Lung (tissue), 12 donors: ENCODE results near the gene TRIM58. TPM values are rescaled to one million over a fixed set of nuclear protein-coding genes. Genes with fewer than 3 reads are reported as not detected.

Experiments used
- ATAC-seq: fragments of 200-7000 bp; cut with Tn5 transposase; one replicate; pipeline ENCODE4 v1.9.1; 2020; ENCODE audit warnings: moderate number of reproducible peaks; ENCODE audit not compliant: insufficient read depth, low FRiP score
- DNase-seq, 3 donors: peaks; one replicate each; pipeline ENCODE4 v3.0.0-alpha.2; 2013 to 2017
- H3K27ac ChIP-seq, 2 donors: one replicate each; pipeline ENCODE4 v1.5.1; 2013; ENCODE audit warnings: mild to moderate bottlenecking in 2 of 2, moderate library complexity in 2 of 2, control low read depth in 1 of 2, inconsistent platforms in 1 of 2, low read depth in 1 of 2, low read length in 1 of 2
- H3K27me3 ChIP-seq, 3 donors: one replicate each; pipeline ENCODE4 v1.5.1; 2013; ENCODE audit warnings: low read length in 2 of 3; ENCODE audit not compliant: control insufficient read depth in 3 of 3, insufficient read depth in 3 of 3
- H3K36me3 ChIP-seq, 4 donors: one replicate each; pipeline ENCODE4 v1.5.1; 2013; ENCODE audit warnings: low read length in 4 of 4, mild to moderate bottlenecking in 1 of 4, moderate library complexity in 1 of 4; ENCODE audit not compliant: control insufficient read depth in 4 of 4, insufficient read depth in 4 of 4
- H3K4me1 ChIP-seq, 5 donors: one replicate each; pipeline ENCODE4 v1.5.1; 2013; ENCODE audit warnings: low read length in 5 of 5, mild to moderate bottlenecking in 2 of 5, moderate library complexity in 1 of 5; ENCODE audit not compliant: control insufficient read depth in 5 of 5, insufficient read depth in 5 of 5
- H3K4me3 ChIP-seq: one replicate; pipeline ENCODE4 v1.5.1; 2013; ENCODE audit warnings: mild to moderate bottlenecking, control low read depth, moderate library complexity
- H3K9ac ChIP-seq, 2 donors: one replicate each; pipeline ENCODE4 v1.5.1; 2013; ENCODE audit warnings: low read length in 2 of 2, control low read depth in 1 of 2; ENCODE audit not compliant: insufficient read depth in 1 of 2
- H3K9me3 ChIP-seq, 4 donors: one replicate each; pipeline ENCODE4 v1.5.1; 2013; ENCODE audit warnings: low read length in 3 of 4, mild to moderate bottlenecking in 1 of 4, moderate library complexity in 1 of 4; ENCODE audit not compliant: control insufficient read depth in 4 of 4, insufficient read depth in 3 of 4
- CTCF ChIP-seq: IDR thresholded peaks from 2 replicates; pipeline ENCODE4 v1.5.1; 2012; ENCODE audit warnings: mild to moderate bottlenecking; ENCODE audit errors: control extremely low read depth, extremely low read depth
- whole genome bisulfite sequencing, 2 donors: extraction: QIAGEN DNeasy Blood & Tissue Kit; methylation state at CpG; one replicate each; pipeline ENCODE4 v1.1.7; 2013; 5-methylcytosine and 5-hydroxymethylcytosine counted together
- polyA plus RNA-seq, 2 donors: library from polyadenylated mRNA; stranded (reverse); fragments of 200-250 nt; gene quantifications; one replicate each; pipeline ENCODE4 v1.2.1, GENCODE V29; 2013
- total RNA-seq, 2 donors: library from RNA; depleted of rRNA in 1 of 2; stranded (reverse); fragments of >200 nt in 1 of 2; gene quantifications; one replicate each; pipeline ENCODE4 v1.2.1, GENCODE V29; 2014 to 2021
- donor health status: control.
- donor health status: control.
- donor health status: Bipolar disorder and iron deficiency.
- donor health status: healthy.
- donor health status: DM: yes; HTN: yes; CAD: no.

TRIM58 gene
- total and polyA plus RNA-seq, 4 donors = 0.71 to 9.4 (median 1.6) TPM

- Histone ChIP-seq H3K27ac (no peak overlapping the region), H3K36me3 (no peaks in the 10 kb centered on the region), H3K4me3 (no peak overlapping the region), H3K4me1 (peaks cover 0 to 8% (median 0%) of the 10 kb centered on the region in 5 donors), H3K9ac (no peak overlapping the region), H3K9me3 (peaks cover 0 to 4% (median 0%) of the 10 kb centered on the region in 4 donors), H3K27me3 (peaks cover 0 to 10% (median 4%) of the 10 kb centered on the region in 3 donors)
- TF ChIP-seq CTCF = no peak
- 88 to 90% methylated on average over 4 of the region's 4 CpGs for WGBS, 2 donors
- DNase-seq (no peak), ATAC-seq (no peak)
These were observed 1.1 kb upstream of the TRIM58 start for GRCh38 chr1:247855911-247856310.

GRCh38 chr1:247857985-247858619 is 1.1 kb downstream of the TRIM58 start:
- Histone ChIP-seq H3K36me3 (no peaks in the 10 kb centered on the region), H3K9ac (no peak overlapping the region), H3K27ac (no peak overlapping the region), H3K4me1 (peaks cover 0 to 8% (median 0%) of the 10 kb centered on the region in 5 donors), H3K4me3 (no peak overlapping the region), H3K9me3 (peaks cover 0 to 4% (median 0%) of the 10 kb centered on the region in 4 donors), H3K27me3 (peaks cover 0 to 10% (median 4%) of the 10 kb centered on the region in 3 donors)
- DNase-seq (no peak), ATAC-seq (no peak)
- 21 to 24% methylated on average over 15 of the region's 15 CpGs for WGBS, 2 donors
- no peak for TF ChIP-seq CTCF

GRCh38 chr1:247862756-247863155 is 5.8 kb downstream of the TRIM58 start:
- Histone ChIP-seq H3K9ac (no peak overlapping the region), H3K9me3 (peaks cover 0 to under 1% (median 0%) of the 10 kb centered on the region in 4 donors), H3K27ac (no peak overlapping the region), H3K4me1 (peaks cover 0 to under 1% (median 0%) of the 10 kb centered on the region in 5 donors), H3K27me3 (peaks cover 0 to 5% (median 4%) of the 10 kb centered on the region in 3 donors), H3K4me3 (no peak overlapping the region), H3K36me3 (no peaks in the 10 kb centered on the region)
- ATAC-seq (no peak), DNase-seq (no peak)
- 75 to 83% methylated on average over 4 of the region's 4 CpGs for WGBS, 2 donors
- TF ChIP-seq CTCF = no peak

- H3K27ac ChIP-seq = no peak overlapping the region
- ATAC-seq (no peak), DNase-seq (no peak)
- no peaks in the 10 kb centered on the region for H3K4me1 ChIP-seq
- no peak overlapping the region for H3K9ac ChIP-seq
- peaks cover 0 to 2% (median 2%) of the 10 kb centered on the region in 4 donors for H3K9me3 ChIP-seq
- no peak overlapping the region for H3K4me3 ChIP-seq
- H3K27me3 ChIP-seq = no peaks in the 10 kb centered on the region
- 89% methylated on average over 17 of the region's 17 CpGs for WGBS, 2 donors
- TF ChIP-seq CTCF = no peak
- H3K36me3 ChIP-seq = no peaks in the 10 kb centered on the region
These were observed 7.7 kb downstream of the TRIM58 start for GRCh38 chr1:247864644-247865043.
